Liver (tissue), 9 donors: ENCODE measurements around the gene LDLRAD4. TPM values are rescaled to one million over a fixed set of nuclear protein-coding genes. Genes with fewer than 3 reads are reported as not detected.

ENCODE experiments used
- DNase-seq: peaks from one replicate; pipeline ENCODE4 v3.0.0-alpha.2; 2017; ENCODE audit warnings: low spot score
- H3K27ac ChIP-seq, 2 donors: one replicate each; pipeline ENCODE4 v1.7.0; 2013; ENCODE audit warnings: inconsistent platforms in 2 of 2, low read length in 2 of 2, control low read depth in 1 of 2, low read depth in 1 of 2, mild to moderate bottlenecking in 1 of 2
- H3K27me3 ChIP-seq, 4 donors: one replicate each; pipeline versions ENCODE4 v1.6.1 to v1.7.0; 2013; ENCODE audit warnings: low read length in 3 of 4, inconsistent platforms in 1 of 4, mild to moderate bottlenecking in 1 of 4, moderate library complexity in 1 of 4; ENCODE audit not compliant: control insufficient read depth in 4 of 4, insufficient read depth in 4 of 4
- H3K36me3 ChIP-seq, 4 donors: one replicate each; pipeline versions ENCODE4 v1.6.1 to v1.7.0; 2013; ENCODE audit warnings: low read length in 3 of 4, mild to moderate bottlenecking in 3 of 4, low read depth in 1 of 4, moderate library complexity in 1 of 4; ENCODE audit not compliant: control insufficient read depth in 4 of 4, insufficient read depth in 3 of 4
- H3K4me1 ChIP-seq, 4 donors: one replicate each; pipeline versions ENCODE4 v1.6.1 to v1.7.0; 2013; ENCODE audit warnings: low read length in 3 of 4, mild to moderate bottlenecking in 3 of 4, moderate library complexity in 1 of 4; ENCODE audit not compliant: control insufficient read depth in 4 of 4, insufficient read depth in 4 of 4
- H3K4me3 ChIP-seq, 3 donors: one replicate each; pipeline versions ENCODE4 v1.6.1 to v1.7.0; 2013; ENCODE audit warnings: low read length in 3 of 3, control low read depth in 1 of 3, low read depth in 1 of 3, mild to moderate bottlenecking in 1 of 3
- H3K9ac ChIP-seq, 2 donors: one replicate each; pipeline ENCODE4 v1.7.0; 2013; ENCODE audit warnings: low read length in 2 of 2, mild to moderate bottlenecking in 2 of 2, moderate library complexity in 2 of 2, control low read depth in 1 of 2, low read depth in 1 of 2
- H3K9me3 ChIP-seq, 4 donors: one replicate each; pipeline versions ENCODE4 v1.6.1 to v1.7.0; 2013; ENCODE audit warnings: low read length in 3 of 4; ENCODE audit not compliant: control insufficient read depth in 4 of 4
- EGR1 ChIP-seq, 2 donors: IDR thresholded peaks; 2 replicates each; pipeline ENCODE4 v1.6.1; 2016 to 2018; ENCODE audit warnings: antibody characterized with exemption in 2 of 2, low read depth in 2 of 2
- FOXA1 ChIP-seq: IDR thresholded peaks from 2 replicates; pipeline ENCODE4 v1.6.1; 2016; ENCODE audit warnings: antibody characterized with exemption
- GABPA ChIP-seq, 2 donors: IDR thresholded peaks in 1 of 2; conservative IDR thresholded peaks in 1 of 2; 2 replicates each; pipeline ENCODE4 v1.6.1; 2016; ENCODE audit warnings: antibody characterized with exemption in 2 of 2, mild to moderate bottlenecking in 1 of 2, moderate library complexity in 1 of 2
- HNF4A ChIP-seq, 2 donors: conservative IDR thresholded peaks; 2 replicates each; pipeline ENCODE4 v1.6.1; 2016; ENCODE audit warnings: antibody characterized with exemption in 2 of 2, mild to moderate bottlenecking in 2 of 2
- HNF4G ChIP-seq: IDR thresholded peaks from 2 replicates; pipeline ENCODE4 v1.6.1; 2016; ENCODE audit warnings: antibody characterized with exemption
- JUND ChIP-seq, 2 donors: IDR thresholded peaks; 2 replicates each; pipeline ENCODE4 v1.6.1; 2016; ENCODE audit warnings: antibody characterized with exemption in 2 of 2
- NR2F2 ChIP-seq: IDR thresholded peaks from 2 replicates; pipeline ENCODE4 v1.6.1; 2016; ENCODE audit warnings: antibody characterized with exemption
- RAD21 ChIP-seq, 2 donors: IDR thresholded peaks; 2 replicates each; pipeline ENCODE4 v1.6.1; 2016; ENCODE audit warnings: antibody characterized with exemption in 2 of 2, mild to moderate bottlenecking in 2 of 2
- RXRA ChIP-seq, 2 donors: IDR thresholded peaks; 2 replicates each; pipeline ENCODE4 v1.6.1; 2017 to 2018; ENCODE audit warnings: antibody characterized with exemption in 2 of 2, mild to moderate bottlenecking in 1 of 2
- SP1 ChIP-seq: IDR thresholded peaks from 2 replicates; pipeline ENCODE4 v1.6.1; 2018; ENCODE audit warnings: antibody characterized with exemption, mild to moderate bottlenecking
- YY1 ChIP-seq: IDR thresholded peaks from 2 replicates; pipeline ENCODE4 v1.6.1; 2016; ENCODE audit warnings: antibody characterized with exemption, mild to moderate bottlenecking
- WGBS: extraction: QIAGEN DNeasy Blood & Tissue Kit; methylation state at CpG from one replicate; pipeline ENCODE4 v1.1.7; 2013; 5-methylcytosine and 5-hydroxymethylcytosine counted together
- polyA plus RNA-seq, 2 donors: library from polyadenylated mRNA; stranded (reverse) in 1 of 2; unstranded in 1 of 2; fragments of 200-250 nt in 1 of 2; fragments of >200 nt in 1 of 2; fragmentation: Nextera tagmentation in 1 of 2; extraction: Ambion mirVana in 1 of 2; gene quantifications; one replicate each; pipeline versions ENCODE4 v1.2.1 to v1.2.3, GENCODE V29; 2013 to 2015
- total RNA-seq, 2 donors: library from RNA; depleted of rRNA; stranded (reverse); fragments of >200 nt; gene quantifications; one replicate each; pipeline ENCODE4 v1.2.3, GENCODE V29; 2014
- TF ChIP-seq, protein P1 (sequence below): IDR thresholded peaks from 2 replicates; pipeline ENCODE4 v1.6.1; 2016; ENCODE audit warnings: antibody characterized with exemption
- TF ChIP-seq, protein P2 (sequence below): IDR thresholded peaks from 2 replicates; pipeline ENCODE4 v1.6.1; 2016; ENCODE audit warnings: antibody characterized with exemption
- TF ChIP-seq, protein P3 (sequence below): fragments of 150-350 bp; IDR thresholded peaks from 2 replicates; pipeline ENCODE4 v1.5.1; 2017; ENCODE audit warnings: improper control_type of control experiment, low read depth, low read length; ENCODE audit not compliant: missing input control
- TF ChIP-seq, protein P4 (sequence below): IDR thresholded peaks from 2 replicates; pipeline ENCODE4 v1.6.1; 2016; ENCODE audit warnings: antibody characterized with exemption, mild to moderate bottlenecking
- TF ChIP-seq, protein P5 (sequence below): IDR thresholded peaks from 2 replicates; pipeline ENCODE4 v1.6.1; 2016; ENCODE audit warnings: antibody characterized with exemption
- donor health status: healthy.
- donor health status: healthy.
- donor health status: healthy.
- donor health status: healthy.
- donor health status: healthy.

Gene LDLRAD4
- total and polyA plus RNA-seq, 4 donors: 4.8 to 41.7 (median 12.7) TPM

DNA sequence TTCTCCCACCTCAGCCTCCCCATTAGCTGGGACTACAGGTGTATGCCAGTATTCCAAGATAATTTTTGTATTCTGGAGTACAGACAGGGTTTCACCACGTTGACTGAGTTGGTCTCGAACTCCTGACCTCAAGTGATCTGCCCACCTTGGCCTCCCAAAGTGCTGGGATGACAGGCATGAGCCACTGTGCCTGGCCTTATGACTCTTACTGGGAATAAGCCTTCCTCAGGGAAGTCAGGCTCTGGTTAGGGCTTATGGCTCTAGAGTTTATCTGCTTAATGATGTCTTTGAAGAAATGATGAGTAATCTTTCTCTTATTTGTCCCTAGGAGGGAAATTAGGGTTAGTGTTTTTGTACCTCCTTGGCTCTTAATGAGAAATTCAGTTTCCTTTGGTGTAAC, 320.1 kb downstream of the LDLRAD4 start:
- TF ChIP-seq GABPA (IDR thresholded peaks at IDR 0.05 in 1 of 2, conservative IDR thresholded peaks at IDR 0.05 in 1 of 2) (no peak), HNF4G (no peak), RXRA (IDR thresholded peaks at IDR 0.05) (no peak), SP1 (no peak), RAD21 (IDR thresholded peaks at IDR 0.05) (no peak), EGR1 (IDR thresholded peaks at IDR 0.05; ENCODE audit: low read depth in 2 of 2) (no peak), HNF4A (conservative IDR thresholded peaks at IDR 0.05) (no peak), JUND (IDR thresholded peaks at IDR 0.05) (no peak), YY1 (no peak), FOXA1 (no peak), NR2F2 (no peak)
- TF ChIP-seq, protein P1, sequence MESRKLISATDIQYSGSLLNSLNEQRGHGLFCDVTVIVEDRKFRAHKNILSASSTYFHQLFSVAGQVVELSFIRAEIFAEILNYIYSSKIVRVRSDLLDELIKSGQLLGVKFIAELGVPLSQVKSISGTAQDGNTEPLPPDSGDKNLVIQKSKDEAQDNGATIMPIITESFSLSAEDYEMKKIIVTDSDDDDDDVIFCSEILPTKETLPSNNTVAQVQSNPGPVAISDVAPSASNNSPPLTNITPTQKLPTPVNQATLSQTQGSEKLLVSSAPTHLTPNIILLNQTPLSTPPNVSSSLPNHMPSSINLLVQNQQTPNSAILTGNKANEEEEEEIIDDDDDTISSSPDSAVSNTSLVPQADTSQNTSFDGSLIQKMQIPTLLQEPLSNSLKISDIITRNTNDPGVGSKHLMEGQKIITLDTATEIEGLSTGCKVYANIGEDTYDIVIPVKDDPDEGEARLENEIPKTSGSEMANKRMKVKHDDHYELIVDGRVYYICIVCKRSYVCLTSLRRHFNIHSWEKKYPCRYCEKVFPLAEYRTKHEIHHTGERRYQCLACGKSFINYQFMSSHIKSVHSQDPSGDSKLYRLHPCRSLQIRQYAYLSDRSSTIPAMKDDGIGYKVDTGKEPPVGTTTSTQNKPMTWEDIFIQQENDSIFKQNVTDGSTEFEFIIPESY: no peak
- TF ChIP-seq, protein P2, sequence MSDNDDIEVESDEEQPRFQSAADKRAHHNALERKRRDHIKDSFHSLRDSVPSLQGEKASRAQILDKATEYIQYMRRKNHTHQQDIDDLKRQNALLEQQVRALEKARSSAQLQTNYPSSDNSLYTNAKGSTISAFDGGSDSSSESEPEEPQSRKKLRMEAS: no peak
- TF ChIP-seq, protein P3, sequence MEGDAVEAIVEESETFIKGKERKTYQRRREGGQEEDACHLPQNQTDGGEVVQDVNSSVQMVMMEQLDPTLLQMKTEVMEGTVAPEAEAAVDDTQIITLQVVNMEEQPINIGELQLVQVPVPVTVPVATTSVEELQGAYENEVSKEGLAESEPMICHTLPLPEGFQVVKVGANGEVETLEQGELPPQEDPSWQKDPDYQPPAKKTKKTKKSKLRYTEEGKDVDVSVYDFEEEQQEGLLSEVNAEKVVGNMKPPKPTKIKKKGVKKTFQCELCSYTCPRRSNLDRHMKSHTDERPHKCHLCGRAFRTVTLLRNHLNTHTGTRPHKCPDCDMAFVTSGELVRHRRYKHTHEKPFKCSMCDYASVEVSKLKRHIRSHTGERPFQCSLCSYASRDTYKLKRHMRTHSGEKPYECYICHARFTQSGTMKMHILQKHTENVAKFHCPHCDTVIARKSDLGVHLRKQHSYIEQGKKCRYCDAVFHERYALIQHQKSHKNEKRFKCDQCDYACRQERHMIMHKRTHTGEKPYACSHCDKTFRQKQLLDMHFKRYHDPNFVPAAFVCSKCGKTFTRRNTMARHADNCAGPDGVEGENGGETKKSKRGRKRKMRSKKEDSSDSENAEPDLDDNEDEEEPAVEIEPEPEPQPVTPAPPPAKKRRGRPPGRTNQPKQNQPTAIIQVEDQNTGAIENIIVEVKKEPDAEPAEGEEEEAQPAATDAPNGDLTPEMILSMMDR: no peak
- TF ChIP-seq, protein P4, sequence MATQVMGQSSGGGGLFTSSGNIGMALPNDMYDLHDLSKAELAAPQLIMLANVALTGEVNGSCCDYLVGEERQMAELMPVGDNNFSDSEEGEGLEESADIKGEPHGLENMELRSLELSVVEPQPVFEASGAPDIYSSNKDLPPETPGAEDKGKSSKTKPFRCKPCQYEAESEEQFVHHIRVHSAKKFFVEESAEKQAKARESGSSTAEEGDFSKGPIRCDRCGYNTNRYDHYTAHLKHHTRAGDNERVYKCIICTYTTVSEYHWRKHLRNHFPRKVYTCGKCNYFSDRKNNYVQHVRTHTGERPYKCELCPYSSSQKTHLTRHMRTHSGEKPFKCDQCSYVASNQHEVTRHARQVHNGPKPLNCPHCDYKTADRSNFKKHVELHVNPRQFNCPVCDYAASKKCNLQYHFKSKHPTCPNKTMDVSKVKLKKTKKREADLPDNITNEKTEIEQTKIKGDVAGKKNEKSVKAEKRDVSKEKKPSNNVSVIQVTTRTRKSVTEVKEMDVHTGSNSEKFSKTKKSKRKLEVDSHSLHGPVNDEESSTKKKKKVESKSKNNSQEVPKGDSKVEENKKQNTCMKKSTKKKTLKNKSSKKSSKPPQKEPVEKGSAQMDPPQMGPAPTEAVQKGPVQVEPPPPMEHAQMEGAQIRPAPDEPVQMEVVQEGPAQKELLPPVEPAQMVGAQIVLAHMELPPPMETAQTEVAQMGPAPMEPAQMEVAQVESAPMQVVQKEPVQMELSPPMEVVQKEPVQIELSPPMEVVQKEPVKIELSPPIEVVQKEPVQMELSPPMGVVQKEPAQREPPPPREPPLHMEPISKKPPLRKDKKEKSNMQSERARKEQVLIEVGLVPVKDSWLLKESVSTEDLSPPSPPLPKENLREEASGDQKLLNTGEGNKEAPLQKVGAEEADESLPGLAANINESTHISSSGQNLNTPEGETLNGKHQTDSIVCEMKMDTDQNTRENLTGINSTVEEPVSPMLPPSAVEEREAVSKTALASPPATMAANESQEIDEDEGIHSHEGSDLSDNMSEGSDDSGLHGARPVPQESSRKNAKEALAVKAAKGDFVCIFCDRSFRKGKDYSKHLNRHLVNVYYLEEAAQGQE: no peak
- TF ChIP-seq, protein P5, sequence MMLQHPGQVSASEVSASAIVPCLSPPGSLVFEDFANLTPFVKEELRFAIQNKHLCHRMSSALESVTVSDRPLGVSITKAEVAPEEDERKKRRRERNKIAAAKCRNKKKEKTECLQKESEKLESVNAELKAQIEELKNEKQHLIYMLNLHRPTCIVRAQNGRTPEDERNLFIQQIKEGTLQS: no peak
- DNase-seq: no peak
- H3K9me3 ChIP-seq: no peaks in the 10 kb centered on the region
- 74% methylated on average over 2 of the region's 2 CpGs for WGBS
- H3K27me3 ChIP-seq: no peaks in the 10 kb centered on the region
- H3K9ac ChIP-seq: no peak overlapping the region
- H3K4me1 ChIP-seq: peaks cover 9 to 66% (median 54%) of the 10 kb centered on the region in 4 donors
- H3K27ac ChIP-seq: peak overlapping the region in 1 of 2 donors; percentile 82
- no peak overlapping the region for H3K4me3 ChIP-seq
- no peaks in the 10 kb centered on the region for H3K36me3 ChIP-seq

DNA sequence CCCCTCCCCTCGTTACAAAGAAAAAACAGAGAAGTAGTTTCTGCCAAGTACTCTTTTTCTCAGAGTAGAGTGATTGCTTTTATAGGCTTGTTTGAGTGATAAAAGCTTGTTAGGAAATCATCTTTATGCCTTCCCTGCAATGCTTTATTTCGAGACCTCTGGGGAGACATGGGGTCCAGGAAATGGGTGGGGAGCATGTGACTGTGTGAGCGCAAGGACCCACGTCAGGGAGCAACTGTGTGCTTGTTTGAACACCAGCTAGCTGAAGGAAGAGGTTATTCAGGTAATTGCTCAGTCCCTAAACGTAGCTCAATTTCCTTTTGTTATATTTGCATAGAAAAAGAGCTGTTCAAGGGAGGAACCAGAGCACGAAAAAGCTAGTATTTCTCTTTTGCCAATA, 320.5 kb downstream of the LDLRAD4 start:
- WGBS: 35% methylated on average over 6 of the region's 6 CpGs
- TF ChIP-seq GABPA (IDR thresholded peaks at IDR 0.05 in 1 of 2, conservative IDR thresholded peaks at IDR 0.05 in 1 of 2) (no peak), NR2F2 (no peak)
- Histone ChIP-seq H3K9me3 (no peaks in the 10 kb centered on the region), H3K9ac (no peak overlapping the region), H3K36me3 (no peaks in the 10 kb centered on the region), H3K4me3 (no peak overlapping the region), H3K27ac (peak overlapping the region; percentile 74 to 82), H3K27me3 (no peaks in the 10 kb centered on the region), H3K4me1 (peaks cover 9 to 70% (median 57%) of the 10 kb centered on the region in 4 donors)
- peak; percentile 10 for DNase-seq
